ENCODE measurements around the gene JHY.

The JHY gene

DNA sequence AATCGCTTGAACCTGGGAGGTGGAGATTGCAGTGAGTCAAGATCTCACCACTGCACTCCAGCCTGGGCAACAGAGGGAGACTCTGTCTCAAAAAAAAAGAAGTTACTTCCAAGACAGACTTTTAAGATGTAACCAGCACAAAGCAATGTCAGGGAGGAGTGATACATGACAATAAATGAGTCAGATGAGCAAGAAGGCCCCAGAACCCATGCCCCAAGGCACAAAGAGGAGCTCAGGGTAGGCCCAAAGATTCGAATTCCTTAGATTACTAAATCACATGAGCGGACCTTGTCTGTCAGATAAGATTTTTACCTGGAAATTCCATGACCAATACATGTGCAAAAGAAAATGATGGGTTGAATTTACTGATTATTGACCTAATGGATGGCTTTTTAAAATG lies 10.5 kb upstream of the JHY start:
- Histone ChIP-seq H3K4me2 (ENCODE audit: low read length) (no peak overlapping the region), H3K27ac (ENCODE audit: low read length) (no peak overlapping the region), H2AFZ (ENCODE audit: low read depth, low read length) (no peak overlapping the region), H3K9me3 (ENCODE audit: insufficient read depth, low read length) (no peaks in the 10 kb centered on the region), H3K9ac (ENCODE audit: low read length) (no peak overlapping the region), H4K20me1 (ENCODE audit: insufficient read depth, low read length) (no peaks in the 10 kb centered on the region), H3K27me3 (ENCODE audit: low read depth, low read length) (peaks cover 62% of the 10 kb centered on the region), H3K4me1 (ENCODE audit: low read length) (peaks cover 10% of the 10 kb centered on the region), H3K4me3 (ENCODE audit: low read length) (no peak overlapping the region), H3K36me3 (replicated peaks; ENCODE audit: low read depth, low read length) (no peaks in the 10 kb centered on the region), H3K79me2 (ENCODE audit: low read length) (no peaks in the 10 kb centered on the region)
- TF ChIP-seq, protein P1, sequence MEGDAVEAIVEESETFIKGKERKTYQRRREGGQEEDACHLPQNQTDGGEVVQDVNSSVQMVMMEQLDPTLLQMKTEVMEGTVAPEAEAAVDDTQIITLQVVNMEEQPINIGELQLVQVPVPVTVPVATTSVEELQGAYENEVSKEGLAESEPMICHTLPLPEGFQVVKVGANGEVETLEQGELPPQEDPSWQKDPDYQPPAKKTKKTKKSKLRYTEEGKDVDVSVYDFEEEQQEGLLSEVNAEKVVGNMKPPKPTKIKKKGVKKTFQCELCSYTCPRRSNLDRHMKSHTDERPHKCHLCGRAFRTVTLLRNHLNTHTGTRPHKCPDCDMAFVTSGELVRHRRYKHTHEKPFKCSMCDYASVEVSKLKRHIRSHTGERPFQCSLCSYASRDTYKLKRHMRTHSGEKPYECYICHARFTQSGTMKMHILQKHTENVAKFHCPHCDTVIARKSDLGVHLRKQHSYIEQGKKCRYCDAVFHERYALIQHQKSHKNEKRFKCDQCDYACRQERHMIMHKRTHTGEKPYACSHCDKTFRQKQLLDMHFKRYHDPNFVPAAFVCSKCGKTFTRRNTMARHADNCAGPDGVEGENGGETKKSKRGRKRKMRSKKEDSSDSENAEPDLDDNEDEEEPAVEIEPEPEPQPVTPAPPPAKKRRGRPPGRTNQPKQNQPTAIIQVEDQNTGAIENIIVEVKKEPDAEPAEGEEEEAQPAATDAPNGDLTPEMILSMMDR (IDR thresholded peaks at IDR 0.05; ENCODE audit: low read depth, low read length): no peak
- TF ChIP-seq EZH2phosphoT487 (IDR thresholded peaks at IDR 0.05; ENCODE audit: low read depth): no peak

DNA sequence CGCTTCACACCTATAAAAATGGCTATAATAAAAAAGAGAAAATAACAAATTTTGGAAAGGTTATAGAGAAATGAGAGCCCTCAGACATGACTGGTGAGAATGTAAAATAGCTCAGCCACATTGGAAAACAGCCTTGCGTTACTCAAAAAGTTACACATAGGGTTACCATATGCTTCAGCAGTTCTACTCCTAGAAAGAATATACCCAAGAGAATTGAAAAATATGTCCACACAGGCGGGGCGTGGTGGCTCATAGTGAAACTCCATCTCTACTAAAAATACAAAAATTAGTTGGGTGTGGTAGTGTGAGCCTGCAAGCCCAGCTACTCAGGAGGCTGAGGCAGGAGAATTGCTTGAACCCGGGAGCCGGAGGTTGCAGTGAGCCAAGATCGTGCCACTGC lies 7.6 kb upstream of the JHY start:
- H3K36me3 ChIP-seq (replicated peaks; ENCODE audit: low read depth, low read length): no peaks in the 10 kb centered on the region
- H3K27me3 ChIP-seq (ENCODE audit: low read depth, low read length): peaks cover 66% of the 10 kb centered on the region
- no peak overlapping the region for H2AFZ ChIP-seq (ENCODE audit: low read depth, low read length)
- no peaks in the 10 kb centered on the region for H3K79me2 ChIP-seq (ENCODE audit: low read length)
- no peak overlapping the region for H3K4me3 ChIP-seq (ENCODE audit: low read length)
- H4K20me1 ChIP-seq (ENCODE audit: insufficient read depth, low read length): no peaks in the 10 kb centered on the region
- H3K27ac ChIP-seq (ENCODE audit: low read length): no peak overlapping the region
- no peaks in the 10 kb centered on the region for H3K9me3 ChIP-seq (ENCODE audit: insufficient read depth, low read length)
- H3K9ac ChIP-seq (ENCODE audit: low read length): no peak overlapping the region
- peaks cover 10% of the 10 kb centered on the region for H3K4me1 ChIP-seq (ENCODE audit: low read length)
- H3K4me2 ChIP-seq (ENCODE audit: low read length): peak overlapping the region; percentile 34
- TF ChIP-seq, protein P1 (IDR thresholded peaks at IDR 0.05; ENCODE audit: low read depth, low read length): no peak
- TF ChIP-seq EZH2phosphoT487 (IDR thresholded peaks at IDR 0.05; ENCODE audit: low read depth): no peak

DNA sequence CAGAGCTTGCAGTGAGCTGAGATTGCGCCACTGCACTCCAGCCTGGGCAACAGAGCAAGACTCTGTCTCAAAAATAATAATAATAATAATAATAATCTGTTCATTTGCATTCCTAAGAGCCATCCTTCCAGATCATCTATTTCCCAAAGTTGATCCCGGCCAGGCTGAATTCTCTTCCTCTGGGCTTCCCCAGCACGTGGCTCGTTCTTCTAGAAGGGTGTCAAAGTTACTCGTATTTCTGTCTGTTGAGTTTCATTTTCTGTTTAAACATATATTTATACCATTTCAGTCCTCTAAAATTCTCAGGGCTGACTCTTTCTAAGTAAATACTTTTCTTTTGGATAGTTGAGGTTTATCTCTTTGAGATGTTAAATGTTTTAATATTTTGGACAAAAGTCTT lies 4.8 kb upstream of the JHY start:
- Histone ChIP-seq H2AFZ (ENCODE audit: low read depth, low read length) (no peak overlapping the region), H4K20me1 (ENCODE audit: insufficient read depth, low read length) (no peaks in the 10 kb centered on the region), H3K9me3 (ENCODE audit: insufficient read depth, low read length) (no peaks in the 10 kb centered on the region), H3K79me2 (ENCODE audit: low read length) (no peaks in the 10 kb centered on the region), H3K36me3 (replicated peaks; ENCODE audit: low read depth, low read length) (no peaks in the 10 kb centered on the region), H3K9ac (ENCODE audit: low read length) (no peak overlapping the region), H3K27ac (ENCODE audit: low read length) (no peak overlapping the region), H3K4me1 (ENCODE audit: low read length) (peaks cover 15% of the 10 kb centered on the region), H3K27me3 (ENCODE audit: low read depth, low read length) (peaks cover 71% of the 10 kb centered on the region), H3K4me2 (ENCODE audit: low read length) (no peak overlapping the region), H3K4me3 (ENCODE audit: low read length) (no peak overlapping the region)
- TF ChIP-seq, protein P1 (IDR thresholded peaks at IDR 0.05; ENCODE audit: low read depth, low read length): no peak
- TF ChIP-seq EZH2phosphoT487 (IDR thresholded peaks at IDR 0.05; ENCODE audit: low read depth): no peak

DNA sequence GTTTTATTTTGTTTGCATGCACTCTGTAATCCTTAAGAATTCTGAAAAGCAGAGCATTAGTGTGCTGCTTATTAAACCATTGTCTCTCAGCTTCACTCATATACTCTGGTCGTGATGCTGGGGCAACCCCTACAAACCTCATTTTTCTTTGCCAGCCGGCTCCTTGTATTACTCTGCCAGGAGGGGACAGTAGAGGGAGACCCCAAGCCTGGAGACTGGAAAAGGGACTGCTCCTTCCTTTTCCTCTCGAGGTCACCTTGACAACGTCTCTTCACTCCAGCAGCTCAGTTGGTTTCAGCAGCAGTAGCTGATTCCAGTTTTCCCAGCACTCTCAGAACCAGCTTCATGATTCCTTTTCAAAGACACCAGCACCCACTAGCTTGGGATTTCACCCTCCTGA lies 2.8 kb upstream of the JHY start:
- Histone ChIP-seq H3K27me3 (ENCODE audit: low read depth, low read length) (peaks cover 79% of the 10 kb centered on the region), H3K36me3 (replicated peaks; ENCODE audit: low read depth, low read length) (no peaks in the 10 kb centered on the region), H3K4me1 (ENCODE audit: low read length) (peaks cover 17% of the 10 kb centered on the region), H3K4me3 (ENCODE audit: low read length) (no peak overlapping the region), H2AFZ (ENCODE audit: low read depth, low read length) (no peak overlapping the region), H4K20me1 (ENCODE audit: insufficient read depth, low read length) (no peaks in the 10 kb centered on the region), H3K79me2 (ENCODE audit: low read length) (no peaks in the 10 kb centered on the region), H3K4me2 (ENCODE audit: low read length) (no peak overlapping the region), H3K9me3 (ENCODE audit: insufficient read depth, low read length) (no peaks in the 10 kb centered on the region), H3K27ac (ENCODE audit: low read length) (no peak overlapping the region), H3K9ac (ENCODE audit: low read length) (no peak overlapping the region)
- TF ChIP-seq, protein P1 (IDR thresholded peaks at IDR 0.05; ENCODE audit: low read depth, low read length): peak; percentile 11
- no peak for TF ChIP-seq EZH2phosphoT487 (IDR thresholded peaks at IDR 0.05; ENCODE audit: low read depth)
